ENCODE measurements around the gene WDR62. TPM values are rescaled to one million over a fixed set of nuclear protein-coding genes. Genes with fewer than 3 reads are reported as not detected.

The WDR62 gene
- total and polyA plus RNA-seq, 4 donors: 0.86 to 2.2 (median 1.7) TPM

GRCh38 chr19:36101550-36102327 is 47.0 kb downstream of the WDR62 start:
- H3K9ac ChIP-seq (ENCODE audit: insufficient read depth in 1 of 2, low read length in 2 of 2): no peak overlapping the region
- ATAC-seq (ENCODE audit: insufficient read depth, low FRiP score) (no peak), DNase-seq (no peak)
- TF ChIP-seq CTCF (IDR thresholded peaks at IDR 0.05; ENCODE audit: control extremely low read depth, extremely low read depth): no peak
- H3K27ac ChIP-seq (ENCODE audit: low read depth in 1 of 2, low read length in 1 of 2): peak overlapping the region in 1 of 2 donors; percentile 5
- no peaks in the 10 kb centered on the region for H3K4me1 ChIP-seq (ENCODE audit: control insufficient read depth in 5 of 5, insufficient read depth in 5 of 5, low read length in 5 of 5)
- no peaks in the 10 kb centered on the region for H3K27me3 ChIP-seq (ENCODE audit: control insufficient read depth in 3 of 3, insufficient read depth in 3 of 3, low read length in 2 of 3)
- no peak overlapping the region for H3K4me3 ChIP-seq
- peaks cover 0 to 6% (median 0%) of the 10 kb centered on the region in 4 donors for H3K36me3 ChIP-seq (ENCODE audit: control insufficient read depth in 4 of 4, insufficient read depth in 4 of 4, low read length in 4 of 4)
- no peaks in the 10 kb centered on the region for H3K9me3 ChIP-seq (ENCODE audit: control insufficient read depth in 4 of 4, insufficient read depth in 3 of 4, low read length in 3 of 4)
- WGBS, 2 donors: 93 to 94% methylated on average over 27 of the region's 27 CpGs

GRCh38 chr19:36103040-36103626 is 48.4 kb downstream of the WDR62 start:
- ATAC-seq (ENCODE audit: insufficient read depth, low FRiP score): no peak
- no peaks in the 10 kb centered on the region for H3K4me1 ChIP-seq (ENCODE audit: control insufficient read depth in 5 of 5, insufficient read depth in 5 of 5, low read length in 5 of 5)
- WGBS, 2 donors: 93 to 97% methylated on average over 24 of the region's 24 CpGs
- no peak overlapping the region for H3K27ac ChIP-seq (ENCODE audit: low read depth in 1 of 2, low read length in 1 of 2)
- H3K27me3 ChIP-seq (ENCODE audit: control insufficient read depth in 3 of 3, insufficient read depth in 3 of 3, low read length in 2 of 3): no peaks in the 10 kb centered on the region
- H3K9me3 ChIP-seq (ENCODE audit: control insufficient read depth in 4 of 4, insufficient read depth in 3 of 4, low read length in 3 of 4): no peaks in the 10 kb centered on the region
- H3K4me3 ChIP-seq: no peak overlapping the region
- H3K36me3 ChIP-seq (ENCODE audit: control insufficient read depth in 4 of 4, insufficient read depth in 4 of 4, low read length in 4 of 4): peaks cover 0 to 10% (median 0%) of the 10 kb centered on the region in 4 donors
- H3K9ac ChIP-seq (ENCODE audit: insufficient read depth in 1 of 2, low read length in 2 of 2): no peak overlapping the region
- no peak for DNase-seq
- no peak for TF ChIP-seq CTCF (IDR thresholded peaks at IDR 0.05; ENCODE audit: control extremely low read depth, extremely low read depth)

- H3K4me1 ChIP-seq (ENCODE audit: control insufficient read depth in 5 of 5, insufficient read depth in 5 of 5, low read length in 5 of 5): no peaks in the 10 kb centered on the region
- 94 to 98% methylated on average over 12 of the region's 12 CpGs for WGBS, 2 donors
- no peak overlapping the region for H3K4me3 ChIP-seq
- peaks cover 0 to 10% (median 0%) of the 10 kb centered on the region in 4 donors for H3K36me3 ChIP-seq (ENCODE audit: control insufficient read depth in 4 of 4, insufficient read depth in 4 of 4, low read length in 4 of 4)
- ATAC-seq (ENCODE audit: insufficient read depth, low FRiP score) (no peak), DNase-seq (no peak)
- no peaks in the 10 kb centered on the region for H3K27me3 ChIP-seq (ENCODE audit: control insufficient read depth in 3 of 3, insufficient read depth in 3 of 3, low read length in 2 of 3)
- no peaks in the 10 kb centered on the region for H3K9me3 ChIP-seq (ENCODE audit: control insufficient read depth in 4 of 4, insufficient read depth in 3 of 4, low read length in 3 of 4)
- H3K27ac ChIP-seq (ENCODE audit: low read depth in 1 of 2, low read length in 1 of 2): no peak overlapping the region
- no peak for TF ChIP-seq CTCF (IDR thresholded peaks at IDR 0.05; ENCODE audit: control extremely low read depth, extremely low read depth)
- no peak overlapping the region for H3K9ac ChIP-seq (ENCODE audit: insufficient read depth in 1 of 2, low read length in 2 of 2)
Observed at GRCh38 chr19:36103842-36104552, 49.3 kb downstream of the WDR62 start.
